NCI-H2196 treated with DMSO at 0.1 percent for 48 hours (cell line): ENCODE measurements around the gene ERN2.
"Not testable (repeated sequence)": the region's sequence is repeated elsewhere in the genome, so short reads cannot be mapped to it uniquely, and the experiment has no call there.

Source experiments
- DNase-seq: peaks from one replicate; lab custom pipeline; 2025; ENCODE audit not compliant: unreplicated experiment; lab: John Stamatoyannopoulos, UW

ERN2 gene

GRCh38 chr16:23722613-23723240 is 9.7 kb upstream of the ERN2 start:
- DNase-seq = not testable (repeated sequence)

GRCh38 chr16:23716484-23716883 is 3.5 kb upstream of the ERN2 start:
- DNase-seq = no peak

GRCh38 chr16:23711785-23712184 is 1.2 kb downstream of the ERN2 start:
- no peak for DNase-seq

DNA sequence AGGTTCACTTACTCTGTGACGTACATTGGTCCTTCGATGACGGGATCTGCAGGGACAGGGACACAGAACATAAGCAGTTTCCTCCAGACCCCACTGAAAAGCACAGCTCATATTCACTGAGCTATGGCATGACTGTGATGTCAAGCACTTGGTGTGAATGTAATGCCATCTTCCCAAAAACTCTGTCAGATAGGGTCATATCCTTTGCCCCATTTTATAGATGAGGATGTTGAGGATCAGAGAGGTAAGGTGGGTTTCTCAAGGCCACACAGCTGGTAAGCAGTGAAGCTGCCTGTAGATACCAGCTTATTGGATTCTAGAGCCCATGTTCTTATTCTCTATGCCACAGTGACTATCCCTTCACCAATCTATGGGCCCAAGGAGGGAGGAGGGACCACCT is 2.5 kb downstream of the ERN2 start:
- no peak for DNase-seq

- DNase-seq = no peak
These were observed 3.0 kb downstream of the ERN2 start for GRCh38 chr16:23710008-23710407.

- no peak for DNase-seq
These were observed 3.5 kb downstream of the ERN2 start for GRCh38 chr16:23709536-23709935.

DNA sequence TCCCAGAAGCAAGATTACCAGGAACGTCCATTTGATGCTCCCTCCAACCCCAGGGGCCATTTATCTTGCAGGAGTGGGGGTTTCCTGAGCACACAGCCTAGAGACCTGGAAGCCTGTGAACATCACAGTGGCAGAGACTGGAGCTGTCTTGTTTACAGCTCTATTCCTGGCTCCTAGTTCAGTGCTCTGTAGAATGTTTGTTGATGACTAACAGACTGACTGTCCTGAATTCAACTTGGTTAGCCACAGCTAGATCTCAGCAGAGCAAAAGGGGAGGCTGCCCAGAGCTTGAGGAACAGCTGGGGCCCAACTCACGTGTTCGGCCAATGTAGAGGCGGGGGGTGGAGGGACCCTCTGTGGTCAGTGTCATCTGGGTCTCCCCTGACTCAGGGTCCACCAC is 6.6 kb downstream of the ERN2 start:
- no peak for DNase-seq

GRCh38 chr16:23705517-23705902 is 7.5 kb downstream of the ERN2 start:
- DNase-seq = no peak

GRCh38 chr16:23704772-23705516 is 8.1 kb downstream of the ERN2 start:
- no peak for DNase-seq

DNA sequence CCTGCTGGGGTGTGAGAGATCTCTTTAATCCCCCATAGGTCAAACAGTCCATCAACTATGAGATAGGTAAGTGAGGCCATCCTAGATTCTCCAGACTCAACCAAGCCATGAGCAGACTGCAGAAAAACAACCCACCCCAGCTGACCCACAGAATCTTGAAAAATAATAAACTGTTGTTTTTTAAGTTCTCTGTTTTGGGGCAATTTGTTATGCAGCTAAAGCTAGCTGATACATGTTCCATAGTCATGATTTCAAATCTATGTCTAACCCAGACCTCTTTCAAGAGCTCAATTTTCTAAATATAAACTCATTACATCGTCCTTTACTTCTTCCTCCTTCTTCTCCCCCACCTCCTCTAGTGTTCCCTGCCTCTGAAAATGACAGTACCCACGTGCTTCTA is 10.1 kb downstream of the ERN2 start:
- no peak for DNase-seq

DNA sequence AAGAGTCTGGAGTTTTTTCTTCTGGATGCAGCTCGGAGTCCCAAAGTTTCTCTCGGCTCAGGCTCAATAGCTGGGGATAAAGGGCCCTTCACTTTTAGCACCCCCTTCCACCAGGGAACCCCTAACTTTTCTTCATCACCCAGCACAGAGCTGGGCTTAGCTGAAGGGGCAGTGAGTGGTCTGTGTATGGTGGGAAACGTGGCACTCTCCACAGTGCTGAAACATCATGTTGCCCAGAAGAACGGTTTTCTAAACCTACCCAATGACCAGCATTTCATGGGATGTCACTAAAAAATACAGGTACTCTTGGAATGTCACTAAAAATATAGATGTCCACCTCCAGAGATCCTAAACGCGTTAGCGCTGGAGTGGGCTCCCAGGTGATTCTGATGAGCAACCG is 12.0 kb downstream of the ERN2 start:
- DNase-seq = no peak

- DNase-seq = no peak
These were observed 12.5 kb downstream of the ERN2 start for GRCh38 chr16:23700509-23700908.

DNA sequence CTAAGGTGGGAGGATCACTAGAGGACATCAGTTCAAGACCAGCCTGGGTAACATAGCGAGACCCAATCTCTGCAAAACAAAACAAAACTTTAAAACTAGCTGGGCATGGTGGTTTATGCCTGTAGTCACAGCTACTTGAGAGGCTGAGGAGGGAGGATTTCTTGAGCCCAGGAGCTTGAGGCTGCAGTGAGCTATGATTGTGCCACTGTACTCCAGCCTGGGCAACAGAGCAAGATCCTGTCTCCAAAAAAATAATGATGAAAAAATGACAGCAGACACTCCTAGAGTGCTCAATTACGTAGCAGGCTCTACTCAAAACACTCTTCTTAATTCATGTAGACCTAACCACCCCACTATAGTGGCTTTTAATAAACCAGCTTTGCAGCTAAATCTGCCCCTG is 12.9 kb downstream of the ERN2 start:
- DNase-seq = no peak

GRCh38 chr16:23699100-23699499 is 13.9 kb downstream of the ERN2 start:
- DNase-seq = no peak

DNA sequence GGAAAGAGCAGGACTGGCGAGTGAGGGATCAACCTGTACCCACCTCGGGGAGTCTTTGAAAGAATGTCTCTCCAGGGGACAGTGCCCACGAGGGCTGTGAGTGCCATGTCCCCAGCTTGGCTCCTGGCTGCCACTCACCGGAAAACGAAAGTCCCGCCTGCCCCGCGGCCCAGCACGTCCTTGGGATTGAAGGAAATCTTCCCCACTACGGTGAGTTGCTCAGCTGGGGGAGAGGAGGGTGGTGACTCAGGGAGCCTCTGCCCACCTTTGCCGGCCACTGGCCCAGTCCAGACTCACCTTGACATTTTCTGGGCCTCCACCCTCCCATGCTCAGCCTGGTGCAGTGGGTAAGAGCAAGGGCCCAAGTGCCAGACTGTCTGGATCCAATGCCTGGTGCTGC is 17.3 kb downstream of the ERN2 start:
- no peak for DNase-seq

GRCh38 chr16:23694644-23695373 is 18.2 kb downstream of the ERN2 start:
- no peak for DNase-seq

DNA sequence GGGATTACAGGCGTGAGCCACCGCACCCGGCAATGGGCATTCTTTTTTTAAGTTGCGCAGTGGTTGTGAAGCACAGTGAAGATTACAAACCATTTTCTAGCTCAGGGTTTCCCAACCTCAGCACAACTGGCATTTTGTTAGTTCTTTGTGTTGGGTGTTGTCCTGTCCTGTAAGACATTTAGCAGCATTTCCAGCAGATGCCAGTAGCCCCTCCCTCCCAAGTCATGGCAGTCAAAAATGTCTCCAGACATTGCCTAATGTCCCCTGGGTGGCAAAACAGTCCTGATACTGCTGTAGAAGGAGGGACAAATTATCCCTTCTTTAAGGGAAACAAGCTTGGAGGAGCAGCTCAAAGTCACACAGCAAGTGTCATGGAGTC is 18.8 kb downstream of the ERN2 start:
- no peak for DNase-seq

GRCh38 chr16:23692190-23692837 is 20.7 kb downstream of the ERN2 start:
- no peak for DNase-seq

GRCh38 chr16:23691483-23692189 is 21.4 kb downstream of the ERN2 start:
- DNase-seq = no peak

DNA sequence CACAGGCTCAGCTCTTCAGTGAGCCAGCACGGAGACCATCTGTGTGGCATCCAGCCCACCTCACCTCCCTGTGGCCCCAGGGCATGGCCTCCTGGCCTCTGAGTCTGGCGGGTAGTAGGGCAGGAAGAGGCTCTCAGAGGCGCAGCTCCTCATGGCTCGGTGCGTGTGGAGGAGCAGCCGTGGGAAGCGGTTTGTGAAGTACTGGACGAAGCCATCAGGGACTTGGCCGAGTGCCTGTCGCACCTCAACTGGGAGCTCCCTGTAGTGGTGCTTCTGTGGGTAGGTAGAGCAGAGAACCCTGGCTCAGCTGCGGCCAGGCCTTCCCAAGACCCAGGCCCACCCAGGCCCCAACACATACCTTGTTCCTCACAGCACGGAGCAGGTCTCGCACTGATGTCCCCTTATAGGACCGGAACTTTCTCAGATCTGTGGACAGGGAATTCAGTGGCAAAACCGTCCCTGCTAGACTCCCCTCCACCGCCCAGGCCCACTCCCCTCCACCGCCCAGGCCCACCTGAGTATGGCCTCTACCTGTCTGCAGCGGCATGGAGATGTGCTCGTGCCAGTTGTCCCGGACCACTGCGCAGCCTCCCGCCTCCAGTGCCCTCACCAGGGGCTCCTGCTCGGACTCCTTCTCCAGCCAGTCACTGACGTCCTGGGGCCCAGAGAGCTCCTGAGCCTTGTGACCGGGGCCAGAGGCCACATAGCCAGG is 22.1 kb downstream of the ERN2 start:
- DNase-seq = no peak
